ENCODE measurements around the gene SMO. TPM values are rescaled to one million over a fixed set of nuclear protein-coding genes. Genes with fewer than 3 reads are reported as not detected.
A peak's percentile ranks its signal among the peaks of the same experiment; 100 is the strongest.

Gene SMO
- total and polyA plus RNA-seq, 9 of the 15 experiments (the other 6 are each of a cell fraction or from before 2014, with no cell fraction given): 0.05 to 0.13 (median 0.10) TPM; not detected in 5

- no peak for TF ChIP-seq ARID4B (CRISPR knock-in tag; IDR thresholded peaks at IDR 0.05)
- no peak for TF ChIP-seq ZNF695 (CRISPR knock-in tag; IDR thresholded peaks at IDR 0.05)
- no peak for TF ChIP-seq TOE1 (IDR thresholded peaks at IDR 0.05; ENCODE audit: borderline replicate concordance)
- peak; percentile 46; the same call in 1 of the 2 replicates for TF ChIP-seq TOE1 (CRISPR knock-in tag; IDR thresholded peaks at IDR 0.05; ENCODE audit: borderline replicate concordance, low read depth)
- TF ChIP-seq MLLT1 (IDR thresholded peaks at IDR 0.05): no peak
- no peak for TF ChIP-seq ZNF280B (CRISPR knock-in tag; IDR thresholded peaks at IDR 0.05)
- no peak for TF ChIP-seq SMARCC2 (IDR thresholded peaks at IDR 0.05; ENCODE audit: low read depth)
- TF ChIP-seq CHD2 (IDR thresholded peaks at IDR 0.05; ENCODE audit: low read depth, low read length): no peak
Observed at GRCh38 chr7:129210256-129210988, 22.0 kb downstream of the SMO start (continued).

Data from K562 (cell line).